ENCODE results near the gene PLCB1. TPM values are rescaled to one million over a fixed set of nuclear protein-coding genes. Genes with fewer than 3 reads are reported as not detected.

Gene PLCB1
- total and polyA plus RNA-seq, 5 experiments from 2014 or later, result 1.4 to 3.8 (median 2.8) TPM

DNA sequence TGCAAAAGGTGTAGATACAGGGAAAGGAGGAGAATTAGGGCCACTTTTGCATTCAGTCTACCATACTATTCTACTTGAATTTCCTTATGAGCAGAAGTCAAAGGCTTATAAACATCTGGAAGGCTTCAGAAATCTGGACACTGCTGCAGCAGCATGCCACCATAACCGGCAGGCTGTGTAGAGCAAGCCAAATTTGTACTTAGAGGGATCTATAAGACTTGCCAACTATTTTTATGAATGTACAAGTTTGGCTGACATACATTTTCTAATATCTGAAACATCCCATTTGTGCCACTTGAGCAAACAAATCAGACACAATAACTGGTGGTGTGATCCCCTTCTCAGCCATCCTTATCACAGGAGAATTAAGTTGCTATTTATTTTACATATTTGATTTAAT, 14.0 kb upstream of the PLCB1 start:
- Mint-ChIP-seq H3K27ac (no peak overlapping the region), H3K27me3 (peaks cover 5 to 30% (median 8%) of the 10 kb centered on the region in 5 donors), H3K4me3 (no peak overlapping the region), H3K4me1 (no peaks in the 10 kb centered on the region), H3K36me3 (no peaks in the 10 kb centered on the region), H3K9me3 (peaks cover 0 to 3% (median 0%) of the 10 kb centered on the region in 9 donors)
- DNase-seq (no peak), ATAC-seq (no peak)
- POLR2A ChIA-PET, result no interaction called here

- Mint-ChIP-seq H3K36me3 (no peaks in the 10 kb centered on the region), H3K27me3 (peaks cover 3 to 22% (median 8%) of the 10 kb centered on the region in 5 donors), H3K4me1 (no peaks in the 10 kb centered on the region), H3K4me3 (no peak overlapping the region), H3K9me3 (peaks cover 0 to 3% (median 0%) of the 10 kb centered on the region in 9 donors), H3K27ac (no peak overlapping the region)
- DNase-seq, result no peak
- ATAC-seq, result no peak
- POLR2A ChIA-PET, result no interaction called here
Measured at GRCh38 chr20:8118760-8119159, 13.3 kb upstream of the PLCB1 start.

- peaks cover 0 to 11% (median 3%) of the 10 kb centered on the region in 5 donors for H3K27me3 Mint-ChIP-seq
- POLR2A ChIA-PET, result no interaction called here
- no peak overlapping the region for H3K4me3 Mint-ChIP-seq
- no peaks in the 10 kb centered on the region for H3K4me1 Mint-ChIP-seq
- no peaks in the 10 kb centered on the region for H3K9me3 Mint-ChIP-seq
- H3K27ac Mint-ChIP-seq, result no peak overlapping the region
- no peak for DNase-seq
- no peak for ATAC-seq
- H3K36me3 Mint-ChIP-seq, result no peaks in the 10 kb centered on the region
Measured at GRCh38 chr20:8121666-8122065, 10.4 kb upstream of the PLCB1 start.

- Mint-ChIP-seq H3K27me3 (peaks cover 2 to 11% (median 5%) of the 10 kb centered on the region in 5 donors), H3K9me3 (no peaks in the 10 kb centered on the region), H3K27ac (no peak overlapping the region), H3K4me1 (no peaks in the 10 kb centered on the region), H3K4me3 (no peak overlapping the region), H3K36me3 (no peaks in the 10 kb centered on the region)
- no peak for ATAC-seq
- DNase-seq, result no peak
- POLR2A ChIA-PET, result no interaction called here
Measured at GRCh38 chr20:8124639-8125038, 7.4 kb upstream of the PLCB1 start.

DNA sequence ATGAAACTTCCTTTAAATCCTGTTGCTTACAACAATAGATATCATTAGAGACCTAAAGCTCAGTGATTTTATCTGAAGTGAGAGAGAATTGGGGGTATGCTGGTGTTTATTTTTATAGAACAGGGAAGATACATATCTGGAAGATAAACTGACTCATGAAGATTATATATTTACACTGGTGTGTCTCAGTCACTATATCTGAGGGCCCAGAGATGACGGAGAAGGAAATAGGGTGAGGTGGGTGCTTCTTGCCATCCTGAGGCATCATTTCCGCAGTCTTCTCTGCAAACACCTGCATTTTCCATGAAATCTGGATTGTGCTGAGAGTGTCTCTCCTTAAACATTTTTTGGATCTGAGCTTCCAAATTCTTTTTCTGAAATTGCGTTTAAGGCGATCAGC, 5.9 kb upstream of the PLCB1 start:
- H3K27me3 Mint-ChIP-seq, result peaks cover under 1 to 7% (median 5%) of the 10 kb centered on the region in 5 donors
- no peak overlapping the region for H3K27ac Mint-ChIP-seq
- no peak overlapping the region for H3K4me3 Mint-ChIP-seq
- ATAC-seq (no peak), DNase-seq (no peak)
- H3K4me1 Mint-ChIP-seq, result no peaks in the 10 kb centered on the region
- H3K9me3 Mint-ChIP-seq, result no peaks in the 10 kb centered on the region
- H3K36me3 Mint-ChIP-seq, result no peaks in the 10 kb centered on the region
- POLR2A ChIA-PET, result no interaction called here

DNA sequence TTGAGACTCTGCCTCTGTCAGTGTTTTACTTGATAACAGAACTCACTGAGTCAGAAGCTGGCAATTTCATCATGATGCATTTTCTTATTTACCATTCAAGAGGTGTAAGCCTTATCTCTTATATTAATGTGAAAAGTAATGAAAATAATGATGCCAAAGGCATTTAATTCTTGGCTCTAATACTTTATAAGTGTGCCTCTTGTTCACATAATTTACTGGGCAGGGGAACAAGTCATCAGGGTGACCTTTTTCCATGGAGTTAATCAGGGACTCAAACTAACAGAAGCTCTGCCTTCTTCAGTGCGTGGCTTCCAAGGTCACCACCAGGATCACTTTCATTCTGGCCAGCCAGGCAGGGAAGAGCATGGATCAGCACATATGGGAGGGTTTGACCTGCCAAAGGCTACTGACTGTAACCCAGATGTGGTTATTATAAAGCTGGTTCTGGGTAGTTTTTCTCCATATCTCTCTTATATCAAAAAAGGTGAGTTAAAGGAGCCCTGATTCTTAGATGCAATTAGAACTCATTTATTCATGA, 5.2 kb upstream of the PLCB1 start:
- ATAC-seq, result no peak
- no peaks in the 10 kb centered on the region for H3K9me3 Mint-ChIP-seq
- no peak for DNase-seq
- peaks cover 0 to 6% (median 3%) of the 10 kb centered on the region in 4 donors for H3K4me1 Mint-ChIP-seq
- no peak overlapping the region for H3K4me3 Mint-ChIP-seq
- peaks cover 0 to 7% (median 5%) of the 10 kb centered on the region in 5 donors for H3K27me3 Mint-ChIP-seq
- H3K27ac Mint-ChIP-seq, result no peak overlapping the region
- H3K36me3 Mint-ChIP-seq, result no peaks in the 10 kb centered on the region
- POLR2A ChIA-PET, result no interaction called here

- H3K4me3 Mint-ChIP-seq, result no peak overlapping the region
- peaks cover 0 to 5% (median 5%) of the 10 kb centered on the region in 5 donors for H3K27me3 Mint-ChIP-seq
- H3K36me3 Mint-ChIP-seq, result no peaks in the 10 kb centered on the region
- POLR2A ChIA-PET, result no interaction called here
- H3K4me1 Mint-ChIP-seq, result peaks cover 0 to 11% (median 3%) of the 10 kb centered on the region in 4 donors
- no peak for ATAC-seq
- H3K27ac Mint-ChIP-seq, result no peak overlapping the region
- H3K9me3 Mint-ChIP-seq, result no peaks in the 10 kb centered on the region
- DNase-seq, result no peak
Measured at GRCh38 chr20:8127553-8128255, 4.4 kb upstream of the PLCB1 start.

- Mint-ChIP-seq H3K36me3 (no peaks in the 10 kb centered on the region), H3K9me3 (no peaks in the 10 kb centered on the region), H3K27me3 (peaks cover 0 to 7% (median 5%) of the 10 kb centered on the region in 5 donors), H3K4me1 (peaks cover 0 to 19% (median 11%) of the 10 kb centered on the region in 4 donors), H3K27ac (no peak overlapping the region), H3K4me3 (no peak overlapping the region)
- POLR2A ChIA-PET, result no interaction called here
- no peak for DNase-seq
- no peak for ATAC-seq
Measured at GRCh38 chr20:8128291-8129060, 3.6 kb upstream of the PLCB1 start.

DNA sequence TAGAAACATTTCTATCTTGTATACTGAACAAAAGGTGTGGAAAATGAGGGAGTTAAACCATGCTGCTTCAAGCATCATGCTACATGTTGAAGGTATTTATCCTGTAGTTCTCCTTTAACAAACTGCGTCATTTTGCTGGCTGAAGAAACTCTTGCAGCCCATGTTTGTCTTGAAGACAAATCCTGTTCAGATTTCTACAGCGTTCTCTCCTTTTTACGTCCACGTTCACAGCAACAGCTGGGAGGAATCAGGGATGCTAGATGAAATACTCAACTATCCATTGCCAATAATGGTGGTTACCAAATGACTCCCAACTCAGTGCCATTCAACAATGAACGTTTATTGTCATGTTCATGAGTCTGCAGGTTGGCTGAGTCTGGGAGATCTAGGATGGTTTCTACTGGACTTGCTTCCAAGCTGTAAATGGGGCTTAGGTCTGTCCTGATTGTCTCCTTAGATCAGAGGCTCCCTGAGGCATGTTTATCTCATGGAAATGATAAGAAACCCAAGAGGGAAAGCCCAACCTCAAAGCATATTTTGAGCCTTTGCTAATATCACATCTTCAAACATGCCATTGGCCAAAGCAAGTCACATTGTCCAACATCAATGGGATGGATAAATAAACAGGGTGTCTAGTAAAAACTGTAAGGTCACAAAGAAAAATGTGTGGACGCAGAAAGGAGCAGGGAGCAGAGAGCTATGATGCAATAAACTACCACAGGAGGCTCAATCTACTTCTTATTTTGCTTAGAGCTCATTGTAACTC, 2.7 kb upstream of the PLCB1 start:
- Mint-ChIP-seq H3K4me3 (no peak overlapping the region), H3K4me1 (peaks cover under 1 to 28% (median 18%) of the 10 kb centered on the region in 4 donors), H3K27me3 (peaks cover 0 to 13% (median 8%) of the 10 kb centered on the region in 5 donors), H3K9me3 (no peaks in the 10 kb centered on the region), H3K36me3 (no peaks in the 10 kb centered on the region), H3K27ac (no peak overlapping the region)
- POLR2A ChIA-PET, result no interaction called here
- ATAC-seq, result no peak
- no peak for DNase-seq

DNA sequence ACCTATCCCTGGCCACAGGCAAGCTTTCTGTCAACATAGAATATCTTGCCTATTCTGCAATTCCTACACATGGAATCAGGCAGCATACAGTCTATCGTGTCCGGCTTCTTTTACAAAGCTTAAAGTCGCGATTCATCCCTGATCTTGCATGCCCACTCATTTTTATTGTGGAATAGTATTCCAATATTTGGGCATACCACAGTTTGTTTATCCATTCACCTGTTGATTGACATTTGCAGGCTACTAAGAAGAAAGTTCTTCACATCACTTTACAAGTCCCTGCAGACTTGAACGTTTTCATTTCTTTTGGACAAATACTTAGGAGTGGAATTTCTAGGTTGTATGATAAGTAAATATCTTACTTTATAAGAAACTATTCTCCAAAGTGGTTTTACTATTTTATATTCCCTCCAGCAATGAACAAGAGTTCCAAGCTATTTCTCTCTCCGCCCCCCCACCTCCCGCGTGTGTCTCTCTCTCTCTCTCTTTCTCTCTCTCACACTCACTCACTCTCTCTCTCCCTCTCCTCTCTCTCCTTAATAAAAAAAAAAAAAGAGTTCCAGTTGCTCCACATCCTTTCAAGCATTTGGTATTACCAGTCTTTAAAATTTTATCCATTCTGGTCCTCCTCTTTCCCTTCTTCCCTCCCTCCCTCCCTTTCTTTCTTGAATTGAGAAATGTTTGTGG, 1.1 kb upstream of the PLCB1 start:
- Mint-ChIP-seq H3K4me3 (peak overlapping the region in 3 of 10 donors; percentile 24 to 82 (median 79)), H3K27ac (no peak overlapping the region), H3K27me3 (peaks cover 0 to 21% (median 13%) of the 10 kb centered on the region in 5 donors), H3K4me1 (peaks cover 2 to 29% (median 20%) of the 10 kb centered on the region in 4 donors), H3K36me3 (no peaks in the 10 kb centered on the region), H3K9me3 (no peaks in the 10 kb centered on the region)
- POLR2A ChIA-PET, result no interaction called here
- ATAC-seq (no peak), DNase-seq (no peak)

GRCh38 chr20:8132484-8133309, 631 bp downstream of the PLCB1 start:
- POLR2A ChIA-PET, result interaction anchor here (0.5 to 0.6 kb wide), 2 partner anchors 15 to 89 kb away, joined by 3 to 4 read pairs; no protein-coding TSS in a partner anchor
- Mint-ChIP-seq H3K9me3 (no peaks in the 10 kb centered on the region), H3K4me1 (peaks cover 2 to 29% (median 20%) of the 10 kb centered on the region in 4 donors), H3K27ac (peak overlapping the region in 3 of 10 donors; percentile 2 to 82 (median 39)), H3K36me3 (no peaks in the 10 kb centered on the region), H3K27me3 (peaks cover 0 to 17% (median 11%) of the 10 kb centered on the region in 5 donors), H3K4me3 (peak overlapping the region; percentile 70 to 92 (median 83))
- peak in 5 of 10 donors; percentile 14 to 63 (median 19) for DNase-seq
- peak; percentile 41 to 48 for ATAC-seq

All from naive thymus-derived CD8-positive, alpha-beta T cell (primary cell).